GM23248 (cell line): Measurements from ENCODE around the gene IQUB. TPM values are rescaled to one million over a fixed set of nuclear protein-coding genes. Genes with fewer than 3 reads are reported as not detected.
A peak's percentile ranks its signal among the peaks of the same experiment; 100 is the strongest.

Experiments used
- DNase-seq: peaks from one replicate; pipeline ENCODE4 v3.0.0-alpha.2; 2015
- H2AFZ ChIP-seq: fragments of 200-600 bp; sonication (generic); 2 replicates; pipeline ENCODE4 v1.6.1; 2016; ENCODE audit warnings: antibody characterized with exemption
- H3F3A ChIP-seq: fragments of 200-600 bp; sonication (generic); 2 replicates; pipeline ENCODE4 v1.6.1; 2016; ENCODE audit warnings: mild to moderate bottlenecking, antibody characterized with exemption, mixed run types; ENCODE audit not compliant: insufficient read depth
- H3K27ac ChIP-seq: fragments of 200-600 bp; sonication (generic); 2 replicates; pipeline ENCODE4 v1.5.1; 2016; ENCODE audit warnings: mild to moderate bottlenecking
- H3K27me3 ChIP-seq: fragments of 200-600 bp; sonication (generic); replicated peaks from 2 replicates; pipeline ENCODE4 v1.6.1; 2016; ENCODE audit warnings: mild to moderate bottlenecking; ENCODE audit not compliant: insufficient read depth
- H3K36me3 ChIP-seq: fragments of 200-600 bp; sonication (generic); 2 replicates; pipeline ENCODE4 v1.6.1; 2016; ENCODE audit warnings: low read depth, mild to moderate bottlenecking
- H3K4me1 ChIP-seq: fragments of 200-600 bp; sonication (generic); 2 replicates; pipeline ENCODE4 v1.6.1; 2016; ENCODE audit warnings: mild to moderate bottlenecking; ENCODE audit not compliant: insufficient read depth
- H3K4me2 ChIP-seq: fragments of 200-600 bp; sonication (generic); one replicate; pipeline ENCODE4 v1.6.1; 2016; ENCODE audit warnings: mild to moderate bottlenecking; ENCODE audit not compliant: unreplicated experiment
- H3K4me3 ChIP-seq: fragments of 200-600 bp; sonication (generic); 2 replicates; pipeline ENCODE4 v1.5.1; 2016; ENCODE audit warnings: mild to moderate bottlenecking
- H3K79me2 ChIP-seq: fragments of 200-600 bp; sonication (generic); 2 replicates; pipeline ENCODE4 v1.6.1; 2016; ENCODE audit warnings: mild to moderate bottlenecking; ENCODE audit not compliant: insufficient read depth
- H3K9ac ChIP-seq: fragments of 200-600 bp; sonication (generic); 2 replicates; pipeline ENCODE4 v1.6.1; 2016; ENCODE audit warnings: mild to moderate bottlenecking
- H3K9me2 ChIP-seq: fragments of 200-600 bp; sonication (generic); 2 replicates; pipeline ENCODE4 v1.6.1; 2016; ENCODE audit warnings: mixed run types, mild to moderate bottlenecking, moderate library complexity; ENCODE audit not compliant: insufficient read depth
- H3K9me3 ChIP-seq: fragments of 200-600 bp; sonication (generic); one replicate; pipeline ENCODE4 v1.6.1; 2017; ENCODE audit warnings: low read depth
- H4K20me1 ChIP-seq: fragments of 200-600 bp; sonication (generic); 2 replicates; pipeline ENCODE4 v1.6.0; 2016; ENCODE audit not compliant: insufficient read depth
- EZH2 ChIP-seq: fragments of 200-600 bp; sonication (generic); IDR thresholded peaks from 2 replicates; pipeline ENCODE4 v1.6.1; 2018; ENCODE audit warnings: antibody characterized with exemption, mild to moderate bottlenecking; ENCODE audit not compliant: insufficient read depth, poor library complexity, severe bottlenecking
- EZH2phosphoT487 ChIP-seq: fragments of 200-600 bp; sonication (generic); IDR thresholded peaks from 2 replicates; pipeline ENCODE4 v1.6.1; 2018; ENCODE audit warnings: antibody characterized with exemption, moderate library complexity, mild to moderate bottlenecking, low read depth; ENCODE audit not compliant: insufficient read depth
- WGBS, 2 experiments: methylation state at CpG; one replicate each; pipeline ENCODE4 v1.1.6; 2015 to 2017; ENCODE audit warnings: low lambda C conversion rate in 2 of 2, low coverage in 1 of 2; ENCODE audit errors: missing lambda C conversion rate in 2 of 2; 5-methylcytosine and 5-hydroxymethylcytosine counted together
- in situ Hi-C: fragments of 300-500 bp; cut with MboI; formaldehyde crosslinking; loops from 2 replicates; pipeline ENCODE4 v1.15.0; 2020
- polyA plus RNA-seq: library from polyadenylated mRNA; unstranded; fragments of >200 nt; fragmentation: Nextera tagmentation; extraction: Ambion mirVana; gene quantifications from 2 replicates; pipeline ENCODE4 v1.2.1, GENCODE V29; 2016
- total RNA-seq: library from RNA; depleted of rRNA; stranded (reverse); fragments of >200 nt; shearing (Covaris generic); gene quantifications from 2 replicates; pipeline ENCODE4 v1.2.3, GENCODE V29; 2014

Gene IQUB
- total and polyA plus RNA-seq, 2 experiments from 2014 or later: 0.10 TPM; not detected in 1

DNA sequence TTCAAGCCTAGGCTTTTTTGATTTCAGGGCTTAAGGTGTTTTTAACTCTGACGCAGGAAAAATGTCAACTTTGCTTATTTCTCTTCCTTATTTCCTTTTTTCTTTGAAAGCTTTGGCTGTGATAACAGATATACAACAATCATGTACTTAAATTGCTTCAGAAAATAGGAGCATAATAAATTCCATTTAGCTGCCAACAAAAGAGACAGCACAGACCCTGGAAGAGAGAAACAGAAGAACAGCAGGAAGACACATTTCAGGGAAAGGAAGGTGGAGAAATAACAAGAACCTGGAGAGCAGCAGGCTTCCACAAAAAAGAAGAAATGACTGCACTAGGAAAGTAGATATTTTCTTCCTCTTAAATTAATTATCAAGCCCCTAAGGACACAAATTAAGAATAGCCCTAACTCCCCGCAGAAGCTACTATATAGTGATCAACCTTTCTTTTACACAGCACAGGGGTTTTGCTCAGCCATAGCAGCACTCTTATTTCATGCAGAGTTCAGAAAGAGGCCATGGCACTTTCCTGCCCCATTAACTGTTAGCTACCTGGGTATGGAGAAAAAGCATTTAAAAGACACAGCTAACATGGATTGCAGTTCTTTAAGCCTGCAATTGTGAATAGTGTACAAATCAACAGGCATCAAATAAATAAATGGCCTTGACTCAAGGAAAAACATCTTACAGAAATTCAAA, 61.5 kb downstream of the IQUB start:
- H3K4me3 ChIP-seq: no peak overlapping the region
- no peaks in the 10 kb centered on the region for H3K27me3 ChIP-seq
- H3F3A ChIP-seq: no peaks in the 10 kb centered on the region
- no peak for TF ChIP-seq EZH2phosphoT487
- TF ChIP-seq EZH2: no peak
- no peak overlapping the region for H3K27ac ChIP-seq
- H3K36me3 ChIP-seq: no peaks in the 10 kb centered on the region
- no peaks in the 10 kb centered on the region for H3K4me1 ChIP-seq
- H4K20me1 ChIP-seq: no peaks in the 10 kb centered on the region
- H3K9me2 ChIP-seq: no peaks in the 10 kb centered on the region
- in situ Hi-C loops: no loop called here
- no peak for DNase-seq
- H3K9ac ChIP-seq: no peak overlapping the region
- H3K79me2 ChIP-seq: no peaks in the 10 kb centered on the region
- no peak overlapping the region for H3K4me2 ChIP-seq
- WGBS, 2 experiments: 38 to 40% methylated on average over 2 of the region's 2 CpGs
- H3K9me3 ChIP-seq: no peaks in the 10 kb centered on the region
- H2AFZ ChIP-seq: no peak overlapping the region

DNA sequence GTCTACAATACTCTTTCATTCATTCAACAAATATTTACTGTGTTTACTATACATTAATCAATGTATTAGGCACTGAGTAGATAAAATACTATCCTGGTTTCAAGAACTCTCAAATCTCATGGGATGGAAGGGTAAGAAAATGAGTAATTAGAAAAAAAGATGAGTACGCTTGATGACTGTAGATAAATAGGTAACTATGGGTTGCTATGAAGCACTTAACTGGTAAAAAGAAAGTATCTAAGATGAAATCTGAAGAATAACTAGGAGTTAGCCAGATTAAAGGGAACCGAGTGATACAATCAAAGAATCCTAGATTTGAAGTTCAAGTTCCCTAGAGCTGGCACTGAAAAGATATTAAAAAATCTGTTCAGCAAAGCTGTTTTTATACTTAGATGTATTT, 62.1 kb downstream of the IQUB start:
- Histone ChIP-seq H3K9me3 (no peaks in the 10 kb centered on the region), H2AFZ (no peak overlapping the region), H4K20me1 (no peaks in the 10 kb centered on the region), H3F3A (no peaks in the 10 kb centered on the region), H3K79me2 (no peaks in the 10 kb centered on the region), H3K27me3 (no peaks in the 10 kb centered on the region), H3K4me1 (no peaks in the 10 kb centered on the region), H3K27ac (no peak overlapping the region), H3K9me2 (no peaks in the 10 kb centered on the region), H3K9ac (no peak overlapping the region), H3K36me3 (no peaks in the 10 kb centered on the region), H3K4me2 (no peak overlapping the region), H3K4me3 (no peak overlapping the region)
- DNase-seq: no peak
- in situ Hi-C loops: no loop called here
- WGBS, 2 experiments: 61% methylated on average over 2 of the region's 2 CpGs
- TF ChIP-seq EZH2: no peak

DNA sequence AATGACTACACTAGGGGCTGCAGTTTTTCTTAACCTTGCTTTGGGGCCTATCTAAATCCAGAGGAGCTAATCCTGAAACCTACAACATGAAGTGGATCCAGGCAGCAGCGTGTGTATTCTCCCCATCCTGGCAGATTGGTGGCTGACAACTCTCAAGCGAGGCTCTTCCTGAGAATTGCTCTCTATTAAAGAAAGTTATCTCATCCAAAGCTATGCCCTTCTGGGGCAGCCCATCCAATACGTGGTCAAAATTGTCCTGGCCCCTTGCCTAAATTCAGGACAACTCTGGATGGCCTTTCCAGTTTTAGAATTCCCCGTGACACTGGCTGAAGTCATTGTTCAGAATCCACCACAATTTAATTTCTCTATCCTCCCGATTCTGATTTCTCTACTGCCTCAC, 66.1 kb downstream of the IQUB start:
- Histone ChIP-seq H2AFZ (no peak overlapping the region), H3K9me3 (no peaks in the 10 kb centered on the region), H3K36me3 (no peaks in the 10 kb centered on the region), H3F3A (no peaks in the 10 kb centered on the region), H3K4me1 (no peaks in the 10 kb centered on the region), H4K20me1 (no peaks in the 10 kb centered on the region), H3K4me3 (no peak overlapping the region), H3K79me2 (no peaks in the 10 kb centered on the region), H3K4me2 (no peak overlapping the region), H3K27ac (no peak overlapping the region), H3K9me2 (no peaks in the 10 kb centered on the region), H3K27me3 (no peaks in the 10 kb centered on the region), H3K9ac (no peak overlapping the region)
- 29 to 34% methylated on average over 5 of the region's 5 CpGs for WGBS, 2 experiments
- DNase-seq: no peak
- in situ Hi-C loops: no loop called here
- TF ChIP-seq EZH2phosphoT487 (no peak), EZH2 (no peak)

DNA sequence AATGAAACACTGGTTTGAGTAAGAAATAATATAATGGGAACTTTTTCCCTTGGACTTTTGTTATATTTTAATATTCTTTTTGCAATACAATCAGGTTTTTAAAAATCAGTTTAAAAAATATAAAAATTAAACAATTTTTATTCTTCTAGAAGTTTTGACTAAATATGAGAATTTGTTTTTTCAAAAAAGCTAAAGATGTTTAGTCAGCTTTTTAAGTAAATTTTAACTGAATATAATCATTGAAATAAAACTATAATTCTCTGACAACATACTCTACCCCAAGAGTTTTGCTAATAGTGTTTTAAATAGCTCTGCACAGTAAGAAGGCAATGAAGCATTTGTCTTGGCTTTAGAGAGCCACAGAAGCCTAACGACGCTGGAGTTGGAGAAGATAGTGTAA, 70.5 kb downstream of the IQUB start:
- Histone ChIP-seq H3K9me3 (no peaks in the 10 kb centered on the region), H3K9me2 (no peaks in the 10 kb centered on the region), H3K4me2 (no peak overlapping the region), H4K20me1 (no peaks in the 10 kb centered on the region), H3K27me3 (no peaks in the 10 kb centered on the region), H3K36me3 (no peaks in the 10 kb centered on the region), H3F3A (no peaks in the 10 kb centered on the region), H3K79me2 (no peaks in the 10 kb centered on the region), H3K4me1 (no peaks in the 10 kb centered on the region), H3K27ac (no peak overlapping the region), H3K9ac (no peak overlapping the region), H3K4me3 (no peak overlapping the region), H2AFZ (no peak overlapping the region)
- in situ Hi-C loops: no loop called here
- no peak for DNase-seq
- WGBS, 2 experiments: 10 to 18% methylated on average over 2 of the region's 2 CpGs
- no peak for TF ChIP-seq EZH2phosphoT487
- TF ChIP-seq EZH2: no peak

DNA sequence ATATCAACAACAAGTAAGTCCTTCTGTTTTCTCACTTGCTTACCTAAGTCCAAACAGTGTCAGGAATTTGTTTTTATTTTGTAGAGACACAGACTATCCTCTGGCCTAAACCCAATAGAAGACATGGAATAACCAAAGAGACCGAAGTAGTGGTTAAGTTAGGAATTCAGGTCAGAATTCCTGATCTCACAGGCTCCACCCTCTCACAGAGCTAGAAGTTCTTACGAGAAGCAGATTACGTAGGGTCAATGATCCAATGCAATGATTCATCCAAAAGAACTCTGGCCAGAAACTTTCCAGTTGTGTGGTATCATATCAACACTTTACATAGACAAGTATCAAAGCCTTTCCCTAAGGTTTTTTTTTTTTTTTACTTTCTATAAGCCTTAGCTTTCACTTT, 73.8 kb downstream of the IQUB start:
- no peak overlapping the region for H3K27ac ChIP-seq
- TF ChIP-seq EZH2phosphoT487: no peak
- no peak for TF ChIP-seq EZH2
- peak; percentile 10 for DNase-seq
- H3K4me2 ChIP-seq: no peak overlapping the region
- H3K9me2 ChIP-seq: no peaks in the 10 kb centered on the region
- 30 to 34% methylated on average over 3 of the region's 3 CpGs for WGBS, 2 experiments
- no peaks in the 10 kb centered on the region for H3K4me1 ChIP-seq
- in situ Hi-C loops: no loop called here
- no peaks in the 10 kb centered on the region for H4K20me1 ChIP-seq
- no peaks in the 10 kb centered on the region for H3K79me2 ChIP-seq
- H3K9me3 ChIP-seq: no peaks in the 10 kb centered on the region
- H3K9ac ChIP-seq: no peak overlapping the region
- no peak overlapping the region for H2AFZ ChIP-seq
- no peaks in the 10 kb centered on the region for H3F3A ChIP-seq
- H3K36me3 ChIP-seq: no peaks in the 10 kb centered on the region
- no peak overlapping the region for H3K4me3 ChIP-seq
- H3K27me3 ChIP-seq: no peaks in the 10 kb centered on the region
